Progenitor cell of endocrine pancreas (in vitro differentiated cells): ENCODE measurements around the gene EXOSC3. TPM values are rescaled to one million over a fixed set of nuclear protein-coding genes. Genes with fewer than 3 reads are reported as not detected.

Experiments used
- DNase-seq: peaks from one replicate; pipeline ENCODE4 v3.0.0; 2021; ENCODE audit warnings: low spot score; ENCODE audit not compliant: unreplicated experiment
- H3K27ac Mint-ChIP-seq: 2 replicates; pipeline ENCODE4 v1.8.0; 2021; ENCODE audit warnings: mild to moderate bottlenecking, moderate library complexity, mixed read lengths
- H3K27me3 Mint-ChIP-seq: 2 replicates; pipeline ENCODE4 v1.8.0; 2021; ENCODE audit warnings: mixed read lengths
- H3K36me3 Mint-ChIP-seq: 2 replicates; pipeline ENCODE4 v1.8.0; 2022; ENCODE audit warnings: mixed read lengths; ENCODE audit not compliant: insufficient read depth
- H3K4me1 Mint-ChIP-seq: 2 replicates; pipeline ENCODE4 v1.8.0; 2021; ENCODE audit warnings: low read depth, mixed read lengths
- H3K4me3 Mint-ChIP-seq: 2 replicates; pipeline ENCODE4 v1.8.0; 2021; ENCODE audit warnings: low read depth, mild to moderate bottlenecking, moderate library complexity, mixed read lengths
- H3K9me3 Mint-ChIP-seq: 2 replicates; pipeline ENCODE4 v1.8.0; 2021; ENCODE audit warnings: low read depth, mixed read lengths
- total RNA-seq: library from RNA; stranded (reverse); gene quantifications from 2 replicates; pipeline ENCODE4 v1.2.1, GENCODE V29; 2021
- TF ChIP-seq, protein P1 (sequence below): fragments of 200-600 bp; sonication (generic); IDR thresholded peaks from one replicate; pipeline ENCODE4 v1.5.0; 2021; ENCODE audit warnings: antibody characterized with exemption, mild to moderate bottlenecking; ENCODE audit not compliant: unreplicated experiment

EXOSC3 gene
- total RNA-seq, 1 donor from 2014 or later: 55.7 TPM

DNA sequence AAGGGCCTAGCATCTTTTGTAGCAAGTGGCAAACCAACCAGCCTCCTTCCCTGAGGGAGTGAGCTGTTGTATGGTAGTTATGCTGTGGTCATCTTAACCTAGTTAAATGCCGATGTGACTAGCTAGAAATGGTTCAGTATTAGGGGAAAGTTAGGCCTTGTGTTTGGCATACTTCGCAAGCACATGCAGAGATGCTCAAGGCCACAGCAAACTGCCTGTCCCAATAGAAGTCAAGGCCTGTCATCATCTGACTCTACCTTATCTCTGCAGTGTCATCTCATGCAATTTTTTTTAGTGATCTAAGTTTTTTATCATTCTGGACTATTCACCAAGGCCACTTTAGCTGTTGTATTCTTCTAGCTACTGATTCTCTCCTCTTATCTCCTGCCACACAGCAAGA is 5.2 kb upstream of the EXOSC3 start:
- DNase-seq: no peak
- TF ChIP-seq, protein P1, sequence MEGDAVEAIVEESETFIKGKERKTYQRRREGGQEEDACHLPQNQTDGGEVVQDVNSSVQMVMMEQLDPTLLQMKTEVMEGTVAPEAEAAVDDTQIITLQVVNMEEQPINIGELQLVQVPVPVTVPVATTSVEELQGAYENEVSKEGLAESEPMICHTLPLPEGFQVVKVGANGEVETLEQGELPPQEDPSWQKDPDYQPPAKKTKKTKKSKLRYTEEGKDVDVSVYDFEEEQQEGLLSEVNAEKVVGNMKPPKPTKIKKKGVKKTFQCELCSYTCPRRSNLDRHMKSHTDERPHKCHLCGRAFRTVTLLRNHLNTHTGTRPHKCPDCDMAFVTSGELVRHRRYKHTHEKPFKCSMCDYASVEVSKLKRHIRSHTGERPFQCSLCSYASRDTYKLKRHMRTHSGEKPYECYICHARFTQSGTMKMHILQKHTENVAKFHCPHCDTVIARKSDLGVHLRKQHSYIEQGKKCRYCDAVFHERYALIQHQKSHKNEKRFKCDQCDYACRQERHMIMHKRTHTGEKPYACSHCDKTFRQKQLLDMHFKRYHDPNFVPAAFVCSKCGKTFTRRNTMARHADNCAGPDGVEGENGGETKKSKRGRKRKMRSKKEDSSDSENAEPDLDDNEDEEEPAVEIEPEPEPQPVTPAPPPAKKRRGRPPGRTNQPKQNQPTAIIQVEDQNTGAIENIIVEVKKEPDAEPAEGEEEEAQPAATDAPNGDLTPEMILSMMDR: no peak
- peaks cover 22% of the 10 kb centered on the region for H3K27me3 Mint-ChIP-seq
- H3K4me1 Mint-ChIP-seq: peaks cover 2% of the 10 kb centered on the region
- H3K27ac Mint-ChIP-seq: no peak overlapping the region
- no peaks in the 10 kb centered on the region for H3K9me3 Mint-ChIP-seq
- H3K4me3 Mint-ChIP-seq: no peak overlapping the region
- no peaks in the 10 kb centered on the region for H3K36me3 Mint-ChIP-seq

DNA sequence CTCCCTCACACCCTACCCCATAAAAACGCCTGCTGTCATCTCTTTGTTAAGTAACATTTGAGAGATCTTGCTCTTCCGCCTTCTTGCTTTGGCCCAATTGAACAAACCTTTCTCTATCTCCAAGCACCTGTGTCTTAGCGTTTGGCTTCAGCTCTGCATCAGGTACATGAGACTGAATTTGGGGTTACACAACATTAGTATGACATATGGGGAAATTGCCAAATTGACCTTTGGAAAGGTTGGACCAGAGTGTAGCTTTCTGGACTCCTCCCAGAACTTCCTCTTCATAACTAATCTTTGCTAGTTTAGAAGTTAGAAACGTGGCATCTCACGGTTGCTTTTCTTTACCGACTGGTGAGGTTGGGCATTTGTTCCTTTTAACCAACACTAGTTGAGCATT is 3.5 kb upstream of the EXOSC3 start:
- no peak for DNase-seq
- H3K4me1 Mint-ChIP-seq: peaks cover 9% of the 10 kb centered on the region
- TF ChIP-seq, protein P1: no peak
- peaks cover 21% of the 10 kb centered on the region for H3K27me3 Mint-ChIP-seq
- no peak overlapping the region for H3K27ac Mint-ChIP-seq
- no peak overlapping the region for H3K4me3 Mint-ChIP-seq
- no peaks in the 10 kb centered on the region for H3K9me3 Mint-ChIP-seq
- no peaks in the 10 kb centered on the region for H3K36me3 Mint-ChIP-seq

DNA sequence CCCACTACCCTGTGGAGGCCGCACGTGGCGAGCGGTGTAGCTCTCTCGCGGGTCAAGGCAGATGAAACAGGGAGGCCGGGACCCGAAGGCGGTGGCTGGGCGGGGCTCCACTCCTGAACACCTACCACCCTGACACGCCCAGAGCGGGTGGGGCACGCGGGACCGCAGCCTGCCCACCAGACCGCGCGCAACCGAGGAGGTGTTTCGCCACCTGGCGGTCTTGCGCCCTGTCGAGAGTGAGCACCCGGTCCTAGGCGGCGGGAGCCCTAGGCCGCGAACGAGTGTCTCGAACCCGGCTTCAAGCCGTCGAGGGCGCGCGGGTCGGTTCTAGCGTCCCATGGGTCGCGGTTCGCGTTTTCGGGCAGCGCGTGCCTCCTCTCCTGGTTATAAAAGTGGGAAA is 2.2 kb upstream of the EXOSC3 start:
- DNase-seq: no peak
- H3K9me3 Mint-ChIP-seq: no peaks in the 10 kb centered on the region
- H3K27ac Mint-ChIP-seq: no peak overlapping the region
- H3K36me3 Mint-ChIP-seq: peaks cover 7% of the 10 kb centered on the region
- peaks cover 20% of the 10 kb centered on the region for H3K27me3 Mint-ChIP-seq
- no peak overlapping the region for H3K4me3 Mint-ChIP-seq
- H3K4me1 Mint-ChIP-seq: peaks cover 14% of the 10 kb centered on the region
- TF ChIP-seq, protein P1: no peak

DNA sequence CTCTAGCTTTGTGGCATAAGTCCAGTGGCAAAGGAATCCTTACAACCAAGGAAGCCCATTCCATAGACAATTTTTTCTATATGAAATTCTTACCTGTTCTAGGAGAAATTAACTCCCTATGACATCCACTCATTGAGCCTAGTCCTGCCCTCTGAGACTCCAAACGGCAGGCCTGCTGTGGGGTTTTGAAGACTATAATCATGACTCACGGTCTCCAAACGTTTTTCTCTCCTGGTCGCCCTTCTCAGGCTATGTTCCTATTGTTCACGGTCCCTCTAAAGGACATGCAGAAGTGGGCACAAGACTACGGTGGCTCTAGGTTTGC is 611 bp downstream of the EXOSC3 start:
- peaks cover 10% of the 10 kb centered on the region for H3K36me3 Mint-ChIP-seq
- no peaks in the 10 kb centered on the region for H3K9me3 Mint-ChIP-seq
- H3K4me3 Mint-ChIP-seq: peak overlapping the region; percentile 97
- H3K27me3 Mint-ChIP-seq: peaks cover 14% of the 10 kb centered on the region
- H3K4me1 Mint-ChIP-seq: peaks cover 14% of the 10 kb centered on the region
- DNase-seq: no peak
- peak overlapping the region; percentile 97 for H3K27ac Mint-ChIP-seq
- TF ChIP-seq, protein P1: no peak

DNA sequence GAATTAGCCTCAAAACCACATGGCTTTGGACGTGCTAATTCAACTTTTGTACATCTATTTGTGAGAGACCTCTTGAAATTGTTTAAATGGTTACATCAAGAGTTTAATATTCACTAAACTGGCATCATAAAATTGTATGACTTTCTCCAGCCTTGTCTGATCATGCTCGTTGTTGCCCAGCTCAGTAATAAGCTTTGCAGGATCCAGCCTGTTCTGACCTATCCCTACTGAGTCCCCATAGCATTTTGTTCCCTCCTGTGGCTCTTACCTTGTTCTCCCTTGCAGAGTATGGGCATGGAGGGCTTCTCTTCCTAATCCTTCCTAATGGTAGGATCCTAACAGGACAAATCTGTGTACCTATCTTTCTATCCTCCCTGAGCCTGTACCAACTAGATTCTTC is 6.3 kb downstream of the EXOSC3 start:
- Mint-ChIP-seq H3K27me3 (no peaks in the 10 kb centered on the region), H3K36me3 (peaks cover 27% of the 10 kb centered on the region), H3K4me3 (no peak overlapping the region), H3K4me1 (peaks cover 6% of the 10 kb centered on the region), H3K27ac (no peak overlapping the region), H3K9me3 (no peaks in the 10 kb centered on the region)
- no peak for DNase-seq
- TF ChIP-seq, protein P1: no peak
